GM12892 (cell line): Measurements from ENCODE around the gene BAIAP2.

Experiments used
- DNase-seq: peaks from one replicate; pipeline ENCODE4 v3.0.0; 2011; ENCODE audit not compliant: insufficient read length
- FAIRE-seq: peaks from 2 replicates; lab custom pipeline; 2011; peaks lifted over from hg19 to GRCh38; lab: Jason Lieb, UNC
- POLR2A ChIP-seq: IDR thresholded peaks from 2 replicates; pipeline ENCODE4 v1.6.1; 2011; ENCODE audit warnings: low read depth, low read length, control low read depth
- POLR2AphosphoS5 ChIP-seq: IDR thresholded peaks from 2 replicates; pipeline ENCODE4 v1.6.1; 2011; ENCODE audit warnings: low read depth, low read length, control low read depth
- TAF1 ChIP-seq: IDR thresholded peaks from 2 replicates; pipeline ENCODE4 v1.6.1; 2011; ENCODE audit warnings: low read depth, mild to moderate bottlenecking, control low read depth, low read length, borderline replicate concordance

BAIAP2 gene

GRCh38 chr17:80995131-80995530 is 39.8 kb upstream of the BAIAP2 start:
- TF ChIP-seq POLR2A: no peak
- TF ChIP-seq TAF1: no peak
- TF ChIP-seq POLR2AphosphoS5: no peak

GRCh38 chr17:80996422-80997305 is 38.3 kb upstream of the BAIAP2 start:
- DNase-seq: no peak
- FAIRE-seq: no peak
- TF ChIP-seq POLR2AphosphoS5: no peak

More at GRCh38 chr17:80995131-80995530, 39.8 kb upstream of the BAIAP2 start:
- DNase-seq (no peak), FAIRE-seq (no peak)

- no peak for TF ChIP-seq POLR2A
- no peak for TF ChIP-seq TAF1
- no peak for TF ChIP-seq POLR2AphosphoS5
- no peak for FAIRE-seq
- no peak for DNase-seq
Observed at GRCh38 chr17:80997424-80998117, 37.4 kb upstream of the BAIAP2 start.

- TF ChIP-seq POLR2A (no peak), POLR2AphosphoS5 (no peak), TAF1 (no peak)
- DNase-seq (no peak), FAIRE-seq (no peak)
Observed at GRCh38 chr17:80998118-80998747, 36.7 kb upstream of the BAIAP2 start.

GRCh38 chr17:80998748-80999535 is 36.0 kb upstream of the BAIAP2 start:
- FAIRE-seq (no peak), DNase-seq (peak; percentile 24)
- TF ChIP-seq TAF1: no peak
- no peak for TF ChIP-seq POLR2AphosphoS5
- TF ChIP-seq POLR2A: no peak

- TF ChIP-seq POLR2A (no peak), TAF1 (no peak), POLR2AphosphoS5 (no peak)
- FAIRE-seq (no peak), DNase-seq (no peak)
Observed at GRCh38 chr17:80999536-81000333, 35.2 kb upstream of the BAIAP2 start.

- DNase-seq (no peak), FAIRE-seq (no peak)
- TF ChIP-seq TAF1 (no peak), POLR2AphosphoS5 (no peak), POLR2A (no peak)
Observed at GRCh38 chr17:81000334-81000630, 34.7 kb upstream of the BAIAP2 start.

- FAIRE-seq (no peak), DNase-seq (no peak)
- TF ChIP-seq POLR2AphosphoS5: peak; percentile 55; the same call in 1 of the 2 replicates
- no peak; the same call in 1 of the 2 replicates for TF ChIP-seq POLR2A
- no peak for TF ChIP-seq TAF1
Observed at GRCh38 chr17:81000631-81001357, 34.2 kb upstream of the BAIAP2 start.

GRCh38 chr17:81002013-81002384 is 33.0 kb upstream of the BAIAP2 start:
- DNase-seq: no peak
- no peak for FAIRE-seq
- no peak for TF ChIP-seq TAF1
- no peak for TF ChIP-seq POLR2AphosphoS5
